Astrocyte of the spinal cord (primary cell): Measurements from ENCODE around the gene NANS.

Experiments used
- DNase-seq: peaks from one replicate; pipeline ENCODE4 v3.0.0; 2011; ENCODE audit warnings: low read depth, low spot score
- H3K4me3 ChIP-seq: 2 replicates; pipeline ENCODE4 v1.5.1; 2011; ENCODE audit warnings: low read depth, mild to moderate bottlenecking, low read length, moderate library complexity
- in situ Hi-C: cut with HindIII; loops from 2 replicates; pipeline ENCODE4 v1.10.0; 2017; ENCODE audit warnings: low sequenced_read_pairs
- TF ChIP-seq, protein P1 (sequence below): IDR thresholded peaks from 2 replicates; pipeline ENCODE4 v1.5.1; 2012; ENCODE audit warnings: low read depth, mild to moderate bottlenecking, low read length, inconsistent platforms

NANS gene

GRCh38 chr9:98096091-98096490 lies 39.6 kb downstream of the NANS start:
- TF ChIP-seq, protein P1, sequence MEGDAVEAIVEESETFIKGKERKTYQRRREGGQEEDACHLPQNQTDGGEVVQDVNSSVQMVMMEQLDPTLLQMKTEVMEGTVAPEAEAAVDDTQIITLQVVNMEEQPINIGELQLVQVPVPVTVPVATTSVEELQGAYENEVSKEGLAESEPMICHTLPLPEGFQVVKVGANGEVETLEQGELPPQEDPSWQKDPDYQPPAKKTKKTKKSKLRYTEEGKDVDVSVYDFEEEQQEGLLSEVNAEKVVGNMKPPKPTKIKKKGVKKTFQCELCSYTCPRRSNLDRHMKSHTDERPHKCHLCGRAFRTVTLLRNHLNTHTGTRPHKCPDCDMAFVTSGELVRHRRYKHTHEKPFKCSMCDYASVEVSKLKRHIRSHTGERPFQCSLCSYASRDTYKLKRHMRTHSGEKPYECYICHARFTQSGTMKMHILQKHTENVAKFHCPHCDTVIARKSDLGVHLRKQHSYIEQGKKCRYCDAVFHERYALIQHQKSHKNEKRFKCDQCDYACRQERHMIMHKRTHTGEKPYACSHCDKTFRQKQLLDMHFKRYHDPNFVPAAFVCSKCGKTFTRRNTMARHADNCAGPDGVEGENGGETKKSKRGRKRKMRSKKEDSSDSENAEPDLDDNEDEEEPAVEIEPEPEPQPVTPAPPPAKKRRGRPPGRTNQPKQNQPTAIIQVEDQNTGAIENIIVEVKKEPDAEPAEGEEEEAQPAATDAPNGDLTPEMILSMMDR, result no peak
- no peak for DNase-seq
- no peak overlapping the region for H3K4me3 ChIP-seq
- in situ Hi-C loops, result no loop called here

DNA sequence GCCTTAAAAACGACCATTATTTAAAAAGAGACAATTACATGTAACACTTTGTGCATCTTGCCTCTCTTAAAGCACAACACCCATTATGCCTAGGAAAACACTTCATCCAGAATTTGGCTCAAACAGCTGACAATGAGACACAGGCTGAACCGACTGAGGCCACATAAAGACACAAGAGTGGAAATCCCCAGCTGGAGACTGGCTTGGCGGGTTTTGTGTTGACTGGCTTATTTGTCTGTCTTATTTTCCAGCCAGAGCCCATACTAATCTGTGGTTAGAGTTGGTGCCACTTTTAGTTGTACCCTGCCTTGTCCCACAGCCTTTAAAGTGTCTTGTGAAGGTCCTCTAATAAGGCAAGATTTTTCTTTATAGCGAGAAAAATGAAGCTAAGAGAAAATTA lies 41.3 kb downstream of the NANS start:
- DNase-seq, result no peak
- in situ Hi-C loops, result no loop called here
- TF ChIP-seq, protein P1, result no peak
- H3K4me3 ChIP-seq, result no peak overlapping the region

GRCh38 chr9:98099346-98099745 lies 42.8 kb downstream of the NANS start:
- no peak overlapping the region for H3K4me3 ChIP-seq
- TF ChIP-seq, protein P1, result no peak
- DNase-seq, result no peak
- in situ Hi-C loops, result no loop called here

DNA sequence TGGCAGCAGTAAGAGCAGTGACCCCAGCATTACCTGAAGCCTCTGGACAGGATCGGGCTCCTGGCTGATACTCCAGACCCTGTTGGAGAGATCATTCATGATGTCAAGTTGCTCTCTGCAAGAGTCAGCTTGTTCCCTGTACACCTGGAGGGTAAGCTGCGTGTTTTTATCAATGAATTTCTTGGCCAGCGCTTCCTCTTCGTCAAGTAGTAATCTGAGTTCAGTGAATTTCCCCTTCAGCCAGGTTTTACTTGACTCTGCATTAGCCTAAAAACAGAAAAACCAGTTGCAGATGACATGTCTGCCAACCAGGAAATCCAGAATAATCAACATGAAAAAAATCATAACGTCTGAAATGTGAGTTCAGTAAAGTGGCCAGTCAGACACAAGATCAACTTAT lies 43.4 kb downstream of the NANS start:
- TF ChIP-seq, protein P1, result no peak
- DNase-seq, result no peak
- in situ Hi-C loops, result no loop called here
- no peak overlapping the region for H3K4me3 ChIP-seq

- TF ChIP-seq, protein P1, result no peak
- no peak overlapping the region for H3K4me3 ChIP-seq
- in situ Hi-C loops, result no loop called here
- DNase-seq, result no peak
Measured at GRCh38 chr9:98100456-98100855, 43.9 kb downstream of the NANS start.

GRCh38 chr9:98101416-98101815 lies 44.9 kb downstream of the NANS start:
- no peak overlapping the region for H3K4me3 ChIP-seq
- TF ChIP-seq, protein P1, result no peak
- DNase-seq, result no peak
- in situ Hi-C loops, result no loop called here

DNA sequence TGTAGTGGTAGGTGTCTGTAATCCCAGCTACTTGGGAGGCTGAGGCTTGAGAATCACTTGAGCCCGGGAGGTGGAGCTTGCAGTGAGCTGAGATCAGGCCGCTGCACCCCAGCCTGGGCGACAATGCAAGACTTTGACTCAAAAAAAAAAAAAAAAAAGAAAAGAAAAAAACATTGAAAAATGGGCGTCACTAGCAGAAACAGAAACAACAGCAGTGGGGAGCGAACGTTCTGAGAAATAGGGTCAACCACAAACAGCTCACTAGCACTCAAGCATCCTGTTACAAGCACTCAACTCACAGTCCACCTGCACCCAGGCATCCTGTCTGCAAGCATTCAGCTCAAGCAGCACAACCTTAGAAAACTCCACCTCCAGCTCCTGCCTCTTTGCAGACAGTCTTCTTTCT lies 45.3 kb downstream of the NANS start:
- in situ Hi-C loops, result no loop called here
- no peak overlapping the region for H3K4me3 ChIP-seq
- DNase-seq, result peak; percentile 33
- TF ChIP-seq, protein P1, result no peak
